Measurements from ENCODE around the gene GASK1A.

GRCh38 chr3:42961633-42962032 lies 17.5 kb upstream of the GASK1A start:
- peak; percentile 66 to 67 for TF ChIP-seq CTCF (conservative IDR thresholded peaks at IDR 0.05 in 1 of 2, IDR thresholded peaks at IDR 0.05 in 1 of 2; ENCODE audit: extremely low read depth in 1 of 2, insufficient read depth in 1 of 2, low read depth in 1 of 2, low read length in 2 of 2)
- no peak for TF ChIP-seq EZH2 (IDR thresholded peaks at IDR 0.05; ENCODE audit: borderline replicate concordance, low read length)

All from mammary epithelial cell (primary cell).